Hepatocyte (in vitro differentiated cells): Measurements from ENCODE around the gene ADISSP.

ENCODE experiments used
- CTCF ChIP-seq: fragments of 200-600 bp; sonication (generic); IDR thresholded peaks from 2 replicates; pipeline ENCODE4 v1.5.1; 2016; ENCODE audit warnings: antibody characterized with exemption, mild to moderate bottlenecking; ENCODE audit not compliant: poor library complexity
- EZH2 ChIP-seq: fragments of 200-600 bp; sonication (generic); IDR thresholded peaks from 2 replicates; pipeline ENCODE4 v1.6.1; 2016; ENCODE audit warnings: antibody characterized with exemption, mild to moderate bottlenecking, borderline replicate concordance
- EZH2phosphoT487 ChIP-seq: fragments of 200-600 bp; sonication (generic); IDR thresholded peaks from one replicate; pipeline ENCODE4 v1.6.1; 2018; ENCODE audit warnings: antibody characterized with exemption, mild to moderate bottlenecking, low read depth, moderate library complexity; ENCODE audit not compliant: unreplicated experiment, severe bottlenecking

- TF ChIP-seq EZH2 (no peak), CTCF (no peak), EZH2phosphoT487 (no peak)
Observed at GRCh38 chr20:3786126-3786484, 18.6 kb upstream of the ADISSP start.
